Fibroblast of skin of right biceps (primary cell): ENCODE results near the gene ZNF689.
A peak's percentile ranks its signal among the peaks of the same experiment; 100 is the strongest.
"Not testable (repeated sequence)": the region's sequence is repeated elsewhere in the genome, so short reads cannot be mapped to it uniquely, and the experiment has no call there.

Experiments
- DNase-seq: peaks from one replicate; pipeline ENCODE4 v3.0.0-alpha.2; 2013

The ZNF689 gene

DNA sequence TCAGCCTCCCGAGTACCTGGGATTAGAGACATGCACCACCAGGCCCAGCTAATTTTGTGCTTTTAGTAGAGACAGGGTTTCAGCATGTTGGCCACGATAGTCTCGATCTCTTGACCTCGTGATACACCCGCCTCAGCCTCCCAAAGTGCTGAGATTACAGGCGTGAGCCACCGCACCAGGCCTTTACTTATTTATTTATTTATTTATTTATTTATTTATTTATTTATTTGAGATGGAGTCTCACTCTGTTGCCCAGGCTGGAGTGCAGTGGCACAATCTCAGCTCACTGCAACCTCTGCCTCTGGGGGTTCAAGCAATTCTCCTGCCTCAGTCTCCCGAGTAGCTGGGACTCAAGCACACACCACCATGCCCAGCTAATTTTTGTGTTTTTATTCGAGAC, 19.3 kb downstream of the ZNF689 start:
- DNase-seq = not testable (repeated sequence)

DNA sequence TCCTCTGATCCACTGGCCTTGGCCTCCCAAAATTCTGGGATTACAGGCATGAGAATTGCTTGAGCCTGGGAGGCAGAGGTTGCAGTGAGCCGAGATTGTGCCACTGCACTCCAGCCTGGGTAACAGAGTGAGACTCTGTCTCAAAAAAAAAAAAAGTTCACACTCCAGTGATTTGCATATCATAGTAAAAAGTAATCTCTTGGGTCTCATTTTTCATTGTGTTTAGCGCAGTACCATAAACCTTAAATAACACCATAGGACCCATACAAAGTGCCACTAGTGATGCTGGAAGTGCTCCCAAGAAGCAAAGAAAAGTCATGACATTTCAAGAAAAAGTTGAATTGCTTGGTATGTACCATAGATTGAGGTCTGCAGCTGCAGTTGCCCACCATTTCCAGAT, 20.6 kb downstream of the ZNF689 start:
- not testable (repeated sequence) for DNase-seq

DNA sequence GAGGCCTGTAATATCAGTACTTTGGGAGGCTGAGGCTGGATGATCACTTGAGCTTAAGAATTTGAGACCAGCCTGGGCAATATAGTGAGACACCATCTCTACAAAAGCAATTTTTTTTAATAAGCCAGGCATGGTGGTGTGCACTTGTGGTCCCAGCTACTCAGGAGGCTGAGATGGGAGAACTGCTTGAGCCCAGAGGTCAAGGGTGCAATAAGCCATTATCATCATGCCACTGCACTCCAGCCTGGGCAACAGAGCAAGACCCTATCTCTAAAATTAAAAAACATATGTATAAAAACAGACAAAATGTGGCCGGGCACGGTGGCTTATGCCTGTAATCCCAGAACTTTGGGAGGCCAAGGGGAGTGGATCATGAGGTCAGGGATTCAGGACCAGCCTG, 21.5 kb downstream of the ZNF689 start:
- DNase-seq = no peak

DNA sequence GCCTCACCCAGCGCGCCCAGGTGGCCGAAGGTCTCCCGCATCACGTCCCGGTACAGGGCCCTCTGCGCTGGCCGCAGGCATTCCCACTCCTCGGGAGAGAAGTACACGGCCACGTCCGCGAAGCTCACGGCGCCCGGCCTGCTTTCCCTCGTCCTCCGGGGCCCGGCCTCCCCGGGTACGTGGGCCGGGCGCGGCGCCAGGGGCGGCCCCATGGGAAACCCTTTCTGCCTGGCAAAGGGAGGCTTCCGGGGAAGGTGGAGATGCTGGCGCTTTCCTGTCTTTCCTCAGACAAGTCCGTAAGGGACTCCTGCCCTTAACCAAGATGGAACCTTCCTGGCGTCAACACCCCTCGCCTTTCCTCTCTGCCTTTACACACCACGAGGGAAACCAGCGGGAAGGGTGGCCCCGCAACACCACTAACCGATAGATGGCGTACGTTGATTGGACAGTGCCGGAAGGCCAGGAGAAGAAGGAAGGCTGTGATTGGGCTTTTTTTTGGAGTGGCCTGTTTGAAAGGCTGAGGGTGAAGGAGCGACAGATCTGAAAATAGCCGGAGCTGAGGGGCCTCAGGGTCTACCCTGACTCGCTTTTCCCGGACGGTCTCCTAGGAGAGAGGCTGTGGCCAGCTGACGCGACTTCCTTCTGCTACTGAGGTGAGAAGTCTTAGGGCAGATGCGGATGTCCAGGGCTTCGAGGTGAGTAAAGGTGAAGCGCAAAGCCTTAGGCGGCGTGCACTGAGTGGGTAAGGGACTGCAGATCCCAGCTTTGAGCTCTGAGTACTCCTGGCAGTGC, 24.6 kb downstream of the ZNF689 start, which contains the start of gene ZNF785:
Gene ZNF785, minus strand, starts transcription at position 298 of the 792 bp plus-strand sequence. Its CDS starts 86 bp downstream, at position 212.
- peak; percentile 99 for DNase-seq

DNA sequence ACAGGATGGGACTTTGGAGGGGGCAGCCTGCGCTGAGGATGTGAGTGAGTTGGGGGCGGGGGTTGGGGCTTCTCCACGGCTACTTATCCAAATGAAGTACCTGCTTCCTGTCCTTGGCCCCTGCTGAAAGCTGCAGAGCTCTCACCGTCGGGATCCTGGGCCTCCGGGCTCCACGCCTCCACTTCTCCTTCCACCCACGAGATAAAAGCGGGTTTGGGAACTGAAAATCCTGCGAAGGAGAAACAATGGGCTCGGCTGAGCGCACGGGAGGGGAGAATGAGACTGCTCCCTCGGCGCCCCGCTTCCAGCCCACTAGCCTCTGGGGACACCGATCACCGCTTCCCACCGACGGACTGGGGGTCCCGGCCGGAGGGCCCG, 25.2 kb downstream of the ZNF689 start:
- DNase-seq = peak; percentile 16

DNA sequence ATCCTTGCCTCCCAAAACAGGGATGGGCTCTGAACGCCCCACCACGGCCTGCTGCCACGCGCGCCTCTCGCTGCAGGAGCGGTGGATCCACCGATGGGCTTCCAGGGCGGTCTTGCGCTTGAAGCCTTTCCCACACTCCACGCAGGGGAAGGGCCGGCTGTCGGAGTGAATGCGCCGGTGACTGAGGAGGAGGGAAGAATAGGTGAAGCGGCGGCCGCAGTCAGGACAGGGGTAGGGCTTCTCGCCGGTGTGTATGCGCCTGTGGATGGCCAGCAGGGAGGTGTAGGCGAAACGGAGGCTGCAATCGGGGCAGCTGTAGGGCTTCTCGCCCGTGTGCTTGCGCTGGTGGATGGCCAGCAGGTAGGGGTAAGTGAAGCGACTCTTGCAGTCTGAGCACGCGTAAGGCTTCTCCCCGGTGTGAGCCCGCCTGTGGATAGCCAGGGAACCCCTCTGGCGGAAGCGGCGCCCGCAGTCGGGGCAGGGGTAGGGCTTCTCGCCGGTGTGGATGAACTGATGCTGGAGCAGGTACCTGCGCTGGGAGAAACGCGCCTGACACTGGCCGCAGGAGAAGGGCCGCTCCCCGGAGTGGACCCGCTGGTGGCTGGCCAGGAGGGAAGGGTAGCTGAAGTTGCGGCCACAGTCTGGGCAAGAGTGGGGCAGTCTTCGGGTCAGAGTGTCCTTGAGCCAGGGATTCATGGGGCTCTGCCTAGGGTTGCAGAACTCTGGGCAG, 27.4 kb downstream of the ZNF689 start:
- no peak for DNase-seq

DNA sequence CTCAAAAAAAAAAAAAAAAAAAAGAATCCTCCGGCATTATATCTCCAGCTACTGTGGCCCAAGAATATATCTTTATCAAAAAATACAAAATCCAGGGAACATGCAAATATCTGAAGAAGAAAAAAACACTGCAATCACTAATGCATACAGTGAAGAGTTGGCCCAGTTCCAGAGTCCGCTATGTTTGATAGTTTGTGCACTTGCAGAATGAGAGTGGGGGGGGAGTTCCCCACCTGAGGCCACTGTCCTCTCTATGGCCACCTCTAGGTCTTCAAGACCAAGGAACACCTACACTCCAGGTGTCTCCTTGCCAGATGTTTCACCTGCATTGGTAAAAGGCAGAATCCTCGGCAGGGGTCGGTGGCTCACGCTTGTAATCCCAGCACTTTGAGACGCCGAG, 28.7 kb downstream of the ZNF689 start:
- no peak for DNase-seq

DNA sequence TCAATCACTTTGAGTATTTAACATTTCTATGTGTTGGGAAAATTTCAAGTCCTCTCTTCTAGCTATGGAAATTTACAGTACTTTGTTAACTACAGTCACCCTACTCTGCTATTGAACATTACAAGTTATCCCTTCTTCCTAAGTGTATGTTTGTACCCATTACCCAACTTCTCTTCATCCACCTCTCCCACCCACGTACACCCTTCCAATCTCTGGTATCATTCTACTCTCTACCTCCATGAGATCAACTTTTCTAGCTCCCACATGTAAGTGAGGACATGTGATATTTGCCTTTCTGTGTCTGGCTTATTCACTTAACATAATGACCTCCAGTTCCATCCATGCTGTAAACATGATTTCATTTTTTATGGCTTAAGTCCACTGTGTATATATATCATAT, 35.5 kb downstream of the ZNF689 start:
- DNase-seq = no peak

DNA sequence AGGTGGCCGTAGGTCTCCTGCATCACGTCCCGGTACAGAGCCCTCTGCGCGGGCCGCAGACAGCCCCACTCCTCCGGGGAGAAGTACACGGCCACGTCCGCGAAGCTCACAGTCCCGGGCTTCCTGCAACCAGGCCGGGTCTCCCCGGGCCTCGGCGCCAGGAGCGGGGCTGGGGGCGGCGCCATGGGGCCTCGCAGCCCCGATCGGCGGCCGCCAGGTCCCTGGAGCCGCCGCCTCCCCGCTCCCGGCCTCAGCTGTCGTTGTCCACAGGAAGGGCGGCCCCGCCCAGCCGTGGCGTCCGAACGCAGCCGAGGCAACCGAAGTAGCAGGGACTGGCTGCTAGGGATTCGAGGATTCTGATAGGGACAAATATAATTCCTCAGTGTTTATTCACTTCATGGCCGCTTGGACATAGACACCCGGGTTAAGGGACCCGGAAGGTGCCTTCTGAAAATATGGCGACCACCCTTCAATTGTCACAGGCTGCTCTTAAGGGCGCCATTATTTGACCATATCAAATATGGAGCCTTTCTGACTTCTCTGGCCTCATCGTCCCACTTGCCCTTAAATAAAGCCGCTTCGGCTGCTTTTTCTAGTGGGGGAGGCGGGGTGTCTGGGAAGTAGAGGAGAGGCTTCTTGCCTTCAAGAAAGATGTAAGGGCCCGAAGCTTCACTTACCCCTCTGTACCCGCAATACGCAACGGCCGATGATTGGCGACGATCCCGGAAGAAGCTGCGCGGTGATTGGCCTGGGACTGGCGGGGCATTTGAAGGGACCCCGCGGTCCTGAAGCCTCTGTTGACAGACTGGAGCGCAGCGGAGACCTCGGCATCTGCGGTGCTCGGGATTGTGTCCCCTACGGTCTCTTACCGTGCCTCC, 38.5 kb downstream of the ZNF689 start, which contains the start of gene ZNF688:
Gene ZNF688, minus strand, starts transcription at position 270 of the 878 bp plus-strand sequence. Its CDS starts 85 bp downstream, at position 185.
- peak; percentile 98 for DNase-seq

DNA sequence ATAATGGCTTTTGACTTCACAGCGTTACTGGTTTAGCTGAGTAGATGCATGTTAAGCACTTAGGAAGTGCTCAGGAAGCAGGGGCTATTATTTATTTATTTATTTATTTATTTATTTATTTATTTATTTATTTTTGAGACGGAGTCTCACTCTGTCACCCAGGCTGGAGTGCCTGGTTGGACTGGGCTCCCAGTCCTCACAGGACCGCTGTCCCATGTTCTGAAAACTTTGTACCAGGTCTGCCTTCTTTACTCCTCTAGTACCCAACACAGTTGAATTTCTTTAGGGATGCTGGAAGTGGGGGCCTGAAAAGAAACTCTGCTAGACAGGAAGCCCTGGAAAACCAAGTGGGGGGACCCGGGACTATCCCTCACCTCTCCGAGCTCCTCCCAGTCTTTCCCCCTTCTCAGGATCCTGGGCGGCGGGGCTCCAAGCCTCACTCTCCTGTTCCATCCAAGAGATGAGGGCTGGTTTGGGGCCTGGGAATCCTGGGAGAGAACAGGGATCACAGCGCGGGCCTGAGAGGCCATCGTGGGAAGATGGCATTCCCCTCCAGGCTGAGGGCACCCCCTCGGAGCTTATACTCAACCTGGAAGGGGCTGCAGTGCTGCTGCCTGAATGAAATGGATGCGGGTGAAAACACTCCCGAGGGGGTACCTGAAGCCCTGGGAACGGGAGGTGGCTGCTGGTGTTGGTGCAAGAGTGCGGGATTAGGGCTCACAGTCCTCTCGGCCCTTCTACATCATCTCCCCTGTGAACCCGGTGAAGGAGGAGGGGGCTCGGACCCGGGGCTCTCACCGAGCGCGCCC, 39.3 kb downstream of the ZNF689 start:
- DNase-seq = peak; percentile 31

DNA sequence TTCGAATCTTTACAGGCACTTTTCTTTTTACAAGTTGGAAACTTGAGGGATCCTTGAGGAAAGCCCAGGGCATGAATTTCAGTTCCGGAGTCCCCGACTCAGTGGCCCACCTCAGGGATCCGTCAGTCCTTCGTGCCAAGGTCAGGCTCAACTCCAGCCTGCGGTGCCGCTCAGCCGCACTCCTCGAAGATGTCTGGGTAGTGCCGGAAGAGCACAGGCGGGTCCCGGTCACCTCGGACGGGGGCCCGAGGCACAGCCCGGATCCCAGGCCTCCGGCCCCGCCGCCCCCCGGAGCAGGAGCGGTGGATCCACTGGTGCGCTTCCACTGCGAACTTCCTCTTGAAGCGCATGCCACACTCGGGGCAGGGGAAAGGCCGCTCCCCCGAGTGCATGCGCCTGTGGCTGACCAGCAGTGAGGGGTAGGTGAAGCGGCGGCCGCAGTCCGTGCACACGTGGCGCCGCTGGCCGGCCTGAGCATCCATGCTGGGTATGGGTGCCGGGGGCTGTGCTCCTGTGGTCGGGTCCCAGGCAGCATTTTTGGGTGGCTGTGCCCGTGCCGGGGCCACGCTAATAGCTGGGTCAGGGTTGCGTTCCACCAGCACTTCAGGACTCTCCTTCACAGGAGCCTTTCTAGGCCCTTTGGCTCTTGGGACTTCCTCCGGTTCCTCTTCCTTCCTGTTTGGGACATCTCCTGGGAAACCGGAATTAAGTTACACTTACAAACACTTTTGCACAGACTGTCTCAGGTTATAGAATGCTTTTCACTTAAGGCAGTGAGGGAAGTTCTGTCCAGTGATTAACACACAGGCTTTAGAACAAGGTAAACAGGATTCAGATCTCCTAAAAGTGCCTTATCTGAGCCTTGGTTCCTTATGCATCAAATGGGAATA, 40.2 kb downstream of the ZNF689 start:
- no peak for DNase-seq

DNA sequence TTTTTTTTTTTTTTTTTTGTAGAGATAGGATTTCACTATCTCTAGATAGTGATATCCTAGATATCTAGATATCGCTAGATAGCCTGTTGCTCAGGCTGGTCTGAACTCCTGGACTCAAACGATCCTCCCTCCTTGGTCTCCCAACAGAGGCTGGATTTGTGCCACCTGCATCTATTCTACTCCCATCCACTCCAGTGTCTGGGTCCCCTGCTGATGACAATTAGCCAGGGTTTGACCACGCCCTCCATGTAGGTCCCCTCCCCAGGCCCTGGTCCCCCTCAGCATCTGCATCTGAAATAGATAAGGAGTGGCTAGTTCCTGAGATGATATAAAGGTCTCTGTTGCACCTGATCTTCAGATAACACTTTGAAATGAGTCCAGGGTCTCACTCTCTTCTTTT, 40.9 kb downstream of the ZNF689 start:
- DNase-seq = no peak

DNA sequence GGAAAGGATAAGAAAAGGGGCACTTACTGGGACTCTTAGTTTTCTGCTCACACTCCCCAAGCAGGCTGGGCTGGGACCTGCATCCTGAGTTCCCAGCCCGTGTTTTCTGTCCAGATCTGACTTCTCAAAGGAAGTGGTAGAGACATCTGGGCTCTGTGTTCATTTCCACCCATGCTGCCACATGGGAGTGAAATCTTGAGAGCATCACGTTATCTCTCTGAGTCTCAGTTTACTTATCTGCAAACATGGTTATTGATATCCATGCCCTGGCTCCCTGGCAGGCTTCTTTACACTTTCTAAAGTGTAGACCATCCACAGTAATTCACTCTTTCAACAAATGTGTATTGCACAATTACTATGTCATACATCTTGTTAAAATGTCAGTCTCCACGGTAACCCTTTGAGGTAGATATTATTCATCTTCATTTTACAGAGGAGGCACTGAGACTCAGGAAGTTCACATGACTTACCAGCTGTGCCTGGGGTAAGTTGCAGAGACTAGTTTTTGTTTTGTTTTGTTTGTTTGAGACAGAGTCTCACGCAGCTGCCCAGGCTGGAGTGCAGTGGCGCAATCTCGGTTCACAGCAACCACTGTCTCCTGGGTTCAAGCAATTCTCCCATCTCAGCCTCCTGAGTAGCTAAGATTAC, 42.1 kb downstream of the ZNF689 start:
- DNase-seq = peak; percentile 43

DNA sequence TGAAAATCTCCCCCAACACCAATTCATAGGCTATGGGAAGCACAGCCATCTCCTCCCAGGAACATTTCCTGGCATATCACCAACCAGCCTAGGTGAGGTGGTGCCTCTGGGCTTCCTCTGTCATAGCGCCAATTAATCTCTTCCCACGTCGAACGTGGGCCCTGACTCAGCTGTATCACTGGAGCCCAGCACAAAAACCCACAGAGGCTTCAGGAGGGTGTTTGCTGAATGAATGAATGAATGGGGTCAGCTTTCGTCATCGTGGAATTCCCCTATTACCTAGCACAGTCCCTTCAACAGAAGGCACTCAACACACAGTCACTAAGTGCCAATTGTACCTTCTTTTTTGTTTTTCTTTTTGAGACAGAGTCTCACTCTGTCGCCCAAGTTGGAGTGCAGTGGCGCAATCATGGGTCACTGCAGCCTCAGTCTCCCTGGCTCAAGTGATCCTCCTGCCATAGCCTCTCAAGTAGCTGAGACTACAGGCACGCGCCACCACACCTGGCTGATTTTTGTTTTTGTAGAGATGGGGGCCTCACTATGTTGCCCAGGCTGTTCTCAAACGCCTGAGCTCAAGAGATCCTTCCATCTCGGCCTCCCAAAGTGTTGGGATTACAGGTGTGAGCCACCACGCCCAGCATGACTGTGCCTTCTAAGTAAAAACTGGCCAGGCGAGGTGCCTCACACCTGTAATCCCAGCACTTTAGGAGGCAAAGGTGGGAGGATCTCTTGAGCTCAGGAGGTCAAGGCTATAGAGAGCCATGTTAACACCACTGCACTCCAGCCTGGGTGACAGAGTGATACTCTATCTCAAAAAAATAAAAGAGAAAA, 42.8 kb downstream of the ZNF689 start:
- DNase-seq = no peak

DNA sequence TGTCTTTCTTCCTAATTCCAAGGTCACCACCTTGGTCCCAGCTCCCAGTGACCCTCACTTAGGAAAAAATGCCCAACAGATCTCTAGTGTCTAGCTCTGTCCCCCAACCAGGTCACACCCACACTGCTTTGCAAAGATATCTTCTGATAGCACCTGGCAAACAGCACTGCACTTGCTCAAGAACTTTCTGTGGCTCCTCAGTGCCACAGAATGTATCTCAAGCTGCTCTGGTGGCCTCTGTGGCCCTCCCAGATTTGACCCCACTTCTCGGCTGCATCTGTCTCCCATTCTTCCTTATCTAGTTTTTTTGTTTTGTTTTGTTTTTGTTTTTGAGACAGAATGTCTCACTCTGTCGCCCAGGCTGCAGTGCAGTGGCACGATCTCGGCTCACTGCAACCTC, 43.7 kb downstream of the ZNF689 start:
- no peak for DNase-seq

DNA sequence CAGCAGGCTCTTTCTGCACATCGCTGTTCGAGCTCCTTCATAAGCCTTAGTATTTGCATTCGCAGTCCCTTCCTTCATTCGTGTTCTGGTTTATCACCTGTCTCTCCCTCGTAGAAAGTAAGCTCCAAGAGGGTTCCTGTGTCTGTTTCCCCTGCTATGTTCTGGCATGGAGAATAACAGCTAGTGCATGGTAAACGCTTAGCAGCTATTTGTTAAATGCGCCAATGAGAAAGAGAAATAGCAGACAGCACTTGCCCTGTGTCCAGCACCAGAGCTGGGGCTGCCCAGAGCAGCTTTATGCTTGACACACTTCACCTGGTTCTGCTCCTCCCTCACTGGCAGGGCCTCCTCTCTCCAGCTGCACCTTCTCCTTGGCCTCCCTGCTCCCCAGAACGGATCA, 44.2 kb downstream of the ZNF689 start:
- no peak for DNase-seq

DNA sequence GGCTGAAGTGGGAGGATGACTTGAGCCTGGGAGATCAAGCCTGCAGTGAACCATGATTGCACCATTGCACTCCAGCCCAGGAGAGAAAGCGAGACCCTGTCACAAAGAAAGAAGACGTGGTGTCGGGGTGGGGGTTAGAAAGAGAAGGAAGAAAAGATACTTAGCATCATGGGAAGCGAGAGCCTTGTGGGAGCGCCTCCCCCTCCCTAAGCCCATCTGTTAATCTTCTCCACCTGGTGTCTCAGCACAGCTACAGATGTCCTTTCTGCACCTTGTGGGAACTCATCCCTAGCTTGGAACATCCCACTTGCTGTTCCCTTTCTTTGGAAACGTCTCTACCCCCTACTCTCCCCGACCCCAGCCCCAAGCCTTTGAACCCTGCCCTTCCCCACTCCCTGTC, 44.7 kb downstream of the ZNF689 start:
- DNase-seq = no peak

DNA sequence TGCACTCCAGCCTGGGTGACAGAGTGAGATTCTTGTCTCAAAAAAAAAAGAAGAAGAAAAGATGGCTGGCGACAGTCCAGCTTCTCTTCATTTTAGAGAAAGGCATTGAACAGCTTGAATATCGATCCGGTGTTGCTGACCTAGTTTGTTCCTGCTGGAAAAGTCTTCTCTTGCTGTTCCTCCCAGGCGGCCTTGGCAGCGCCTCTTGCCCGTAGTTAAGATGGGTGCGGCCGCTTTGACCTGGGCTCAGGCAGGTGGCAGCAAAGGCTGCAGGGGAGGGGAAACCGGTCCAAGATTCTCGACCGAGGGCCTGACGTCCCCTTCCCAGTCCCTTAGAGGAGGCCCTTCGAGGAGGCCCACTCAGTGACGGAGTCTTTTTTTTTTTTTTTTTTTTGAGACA, 48.2 kb downstream of the ZNF689 start:
- DNase-seq = no peak

DNA sequence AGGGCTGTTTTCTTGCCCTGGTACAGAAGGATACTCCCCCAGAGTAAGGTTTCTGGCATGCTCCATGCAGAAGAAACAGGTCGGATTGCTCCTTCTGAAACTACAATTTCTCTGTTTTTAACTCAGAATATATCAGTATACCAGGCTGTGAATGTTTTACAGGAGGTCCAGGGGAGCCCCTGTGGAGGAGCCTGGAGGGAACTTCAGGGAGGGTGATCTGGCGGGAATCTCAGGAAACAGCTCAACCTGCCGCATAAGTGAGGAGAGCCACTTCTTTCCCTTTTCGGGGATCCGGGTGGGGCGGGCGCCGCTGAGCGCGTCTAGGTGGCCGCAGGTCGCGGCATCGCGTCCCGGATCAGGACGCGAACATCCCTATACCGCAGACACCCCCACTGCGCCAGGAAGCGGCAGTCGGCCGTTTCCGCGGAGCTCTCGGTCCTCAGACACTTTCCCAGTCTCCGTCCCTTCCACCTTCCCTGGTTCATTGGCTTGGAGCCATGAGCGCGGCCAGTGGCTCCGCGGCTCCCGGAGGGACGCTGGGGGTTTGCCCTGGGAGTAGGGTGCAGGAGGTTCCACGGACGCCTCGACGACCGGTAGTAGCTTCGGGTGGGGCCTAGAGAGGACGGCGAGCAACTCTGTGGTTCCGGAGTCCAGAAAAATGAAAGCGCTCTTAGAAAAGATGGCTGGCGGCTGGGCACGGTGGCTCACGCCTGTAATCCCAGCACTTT, 48.9 kb downstream of the ZNF689 start:
- DNase-seq = no peak
